ENCODE data around the gene BACE2. TPM values are rescaled to one million over a fixed set of nuclear protein-coding genes. Genes with fewer than 3 reads are reported as not detected.
"Not testable (repeated sequence)": the region's sequence is repeated elsewhere in the genome, so short reads cannot be mapped to it uniquely, and the experiment has no call there.

Gene BACE2
- total RNA-seq, 1 experiment from 2014 or later: 229 TPM

- DNase-seq (ENCODE audit: low read depth): no peak
These were observed 17.8 kb downstream of the BACE2 start for GRCh38 chr21:41185802-41186201.

- peak; percentile 13 for DNase-seq (ENCODE audit: low read depth)
These were observed 19.0 kb downstream of the BACE2 start for GRCh38 chr21:41186755-41187536.

- DNase-seq (ENCODE audit: low read depth): peak; percentile 58
These were observed 19.6 kb downstream of the BACE2 start for GRCh38 chr21:41187537-41188025.

GRCh38 chr21:41188486-41189149, 20.7 kb downstream of the BACE2 start:
- no peak for DNase-seq (ENCODE audit: low read depth)

- no peak for DNase-seq (ENCODE audit: low read depth)
These were observed 21.3 kb downstream of the BACE2 start for GRCh38 chr21:41189150-41189745.

GRCh38 chr21:41192552-41192951, 24.6 kb downstream of the BACE2 start:
- DNase-seq (ENCODE audit: low read depth): peak; percentile 15

GRCh38 chr21:41195311-41195710, 27.4 kb downstream of the BACE2 start:
- no peak for DNase-seq (ENCODE audit: low read depth)

- DNase-seq (ENCODE audit: low read depth): peak; percentile 68
These were observed 29.0 kb downstream of the BACE2 start for GRCh38 chr21:41196993-41197392.

GRCh38 chr21:41197582-41197981, 29.6 kb downstream of the BACE2 start:
- DNase-seq (ENCODE audit: low read depth): no peak

- not testable (repeated sequence) for DNase-seq (ENCODE audit: low read depth)
These were observed 30.7 kb downstream of the BACE2 start for GRCh38 chr21:41198647-41199046.

GRCh38 chr21:41199123-41199522, 31.2 kb downstream of the BACE2 start:
- no peak for DNase-seq (ENCODE audit: low read depth)

- no peak for DNase-seq (ENCODE audit: low read depth)
These were observed 31.6 kb downstream of the BACE2 start for GRCh38 chr21:41199588-41199987.

GRCh38 chr21:41201385-41201784, 33.4 kb downstream of the BACE2 start:
- DNase-seq (ENCODE audit: low read depth): no peak

GRCh38 chr21:41204736-41205135, 36.8 kb downstream of the BACE2 start:
- no peak for DNase-seq (ENCODE audit: low read depth)

GRCh38 chr21:41207401-41208375, 39.7 kb downstream of the BACE2 start:
- no peak for DNase-seq (ENCODE audit: low read depth)

- no peak for DNase-seq (ENCODE audit: low read depth)
These were observed 40.4 kb downstream of the BACE2 start for GRCh38 chr21:41208376-41208763.

- no peak for DNase-seq (ENCODE audit: low read depth)
These were observed 41.2 kb downstream of the BACE2 start for GRCh38 chr21:41209016-41209619.

GRCh38 chr21:41210426-41211059, 42.6 kb downstream of the BACE2 start:
- DNase-seq (ENCODE audit: low read depth): no peak

- no peak for DNase-seq (ENCODE audit: low read depth)
These were observed 43.3 kb downstream of the BACE2 start for GRCh38 chr21:41211060-41211805.

- no peak for DNase-seq (ENCODE audit: low read depth)
These were observed 45.1 kb downstream of the BACE2 start for GRCh38 chr21:41213021-41213420.

Data from M059J (cell line).